ENCODE measurements around the gene SF3A1. TPM values are rescaled to one million over a fixed set of nuclear protein-coding genes. Genes with fewer than 3 reads are reported as not detected.
A peak's percentile ranks its signal among the peaks of the same experiment; 100 is the strongest.

The SF3A1 gene
- total RNA-seq, 4 donors from 2014 or later, result 38.5 to 71.7 (median 60.4) TPM

GRCh38 chr22:30304495-30305244 lies 52.0 kb downstream of the SF3A1 start:
- DNase-seq (ENCODE audit: low spot score) (no peak), ATAC-seq (ENCODE audit: low FRiP score) (peak; percentile 58)
- no peak for TF ChIP-seq CTCF (IDR thresholded peaks at IDR 0.05)

GRCh38 chr22:30302810-30303138 lies 53.9 kb downstream of the SF3A1 start:
- TF ChIP-seq CTCF (IDR thresholded peaks at IDR 0.05), result no peak
- ATAC-seq (ENCODE audit: low FRiP score) (no peak), DNase-seq (ENCODE audit: low spot score) (no peak)

- DNase-seq (ENCODE audit: low spot score), result no peak
- peak; percentile 61 for ATAC-seq (ENCODE audit: low FRiP score)
- TF ChIP-seq CTCF (IDR thresholded peaks at IDR 0.05), result no peak
These were observed 54.5 kb downstream of the SF3A1 start for GRCh38 chr22:30301995-30302809.

- DNase-seq (ENCODE audit: low spot score) (no peak), ATAC-seq (ENCODE audit: low FRiP score) (no peak)
- no peak for TF ChIP-seq CTCF (IDR thresholded peaks at IDR 0.05)
These were observed 57.4 kb downstream of the SF3A1 start for GRCh38 chr22:30299322-30299721.

- no peak for ATAC-seq (ENCODE audit: low FRiP score)
- TF ChIP-seq CTCF (IDR thresholded peaks at IDR 0.05), result no peak
- no peak for DNase-seq (ENCODE audit: low spot score)
These were observed 58.5 kb downstream of the SF3A1 start for GRCh38 chr22:30297991-30298701.

- no peak for ATAC-seq (ENCODE audit: low FRiP score)
- TF ChIP-seq CTCF (IDR thresholded peaks at IDR 0.05), result no peak
- DNase-seq (ENCODE audit: low spot score), result no peak
These were observed 59.3 kb downstream of the SF3A1 start for GRCh38 chr22:30297276-30297990.

Measured in omental fat pad (tissue), 4 donors.